ENCODE data around the gene SEMA3C. TPM values are rescaled to one million over a fixed set of nuclear protein-coding genes. Genes with fewer than 3 reads are reported as not detected.

The SEMA3C gene
- total and polyA plus RNA-seq, 2 donors (not counting 1 experiment from before 2014, with no cell fraction given): 310 to 322 TPM

GRCh38 chr7:80711531-80711930 is 207.3 kb downstream of the SEMA3C start:
- no peak overlapping the region for H3K27ac ChIP-seq (ENCODE audit: insufficient read depth, low read length)

DNA sequence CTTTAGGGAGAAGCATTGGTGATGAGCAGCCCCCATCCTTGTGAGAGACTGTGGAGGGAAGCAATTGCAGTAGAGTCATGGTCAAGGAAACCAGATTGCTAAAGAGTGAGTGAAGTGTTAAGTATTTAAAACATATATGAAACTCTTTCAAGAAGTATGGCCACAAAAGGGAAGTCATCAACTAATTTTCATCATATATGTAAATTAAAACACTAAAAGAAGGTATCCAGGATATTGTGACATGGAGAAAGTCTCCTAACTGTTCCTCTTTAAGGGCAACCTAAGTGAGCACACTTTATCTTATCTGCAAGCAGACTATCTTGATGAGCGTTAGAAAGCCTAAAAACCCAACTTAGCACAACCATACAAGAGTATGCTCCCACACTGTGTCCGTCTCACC is 210.7 kb downstream of the SEMA3C start:
- no peak overlapping the region for H3K9ac ChIP-seq (ENCODE audit: insufficient read depth, low read length)
- TF ChIP-seq CTCF (conservative IDR thresholded peaks at IDR 0.05 in 1 of 2, IDR thresholded peaks at IDR 0.05 in 1 of 2; ENCODE audit: low read depth in 1 of 2, low read length in 2 of 2) (no peak), EZH2 (IDR thresholded peaks at IDR 0.05; ENCODE audit: low read length, missing control alignments) (no peak)
- no peak overlapping the region for H3K27ac ChIP-seq (ENCODE audit: insufficient read depth, low read length)
- H4K20me1 ChIP-seq (ENCODE audit: control insufficient read depth, extremely low read depth, insufficient read depth, low read length): no peaks in the 10 kb centered on the region
- peaks cover 12% of the 10 kb centered on the region for H3K4me1 ChIP-seq (ENCODE audit: control insufficient read depth, extremely low read depth, insufficient read depth, low read length)
- DNase-seq (ENCODE audit: low read depth in 2 of 2): no peak
- no peaks in the 10 kb centered on the region for H3K79me2 ChIP-seq (ENCODE audit: control insufficient read depth, insufficient read depth, low read length)
- no peak overlapping the region for H2AFZ ChIP-seq (ENCODE audit: low read length)
- no peaks in the 10 kb centered on the region for H3K9me3 ChIP-seq (ENCODE audit: control insufficient read depth, insufficient read depth, low read depth, low read length)
- no peak overlapping the region for H3K4me3 ChIP-seq (replicated peaks in 1 of 4; ENCODE audit: control extremely low read depth in 1 of 4, insufficient read depth in 1 of 4, low read depth in 3 of 4, low read length in 4 of 4)
- no peaks in the 10 kb centered on the region for H3K36me3 ChIP-seq (ENCODE audit: control insufficient read depth, insufficient read depth, low read length)
- no peak overlapping the region for H3K4me2 ChIP-seq (ENCODE audit: extremely low read depth, insufficient read depth, low read length)
- H3K27me3 ChIP-seq (ENCODE audit: control insufficient read depth, insufficient read depth, low read length): no peaks in the 10 kb centered on the region

More at GRCh38 chr7:80711531-80711930, 207.3 kb downstream of the SEMA3C start:
- Histone ChIP-seq H3K4me1 (ENCODE audit: control insufficient read depth, extremely low read depth, insufficient read depth, low read length) (peaks cover 8% of the 10 kb centered on the region), H4K20me1 (ENCODE audit: control insufficient read depth, extremely low read depth, insufficient read depth, low read length) (no peaks in the 10 kb centered on the region), H2AFZ (ENCODE audit: low read length) (peak overlapping the region; percentile 65), H3K27me3 (ENCODE audit: control insufficient read depth, insufficient read depth, low read length) (no peaks in the 10 kb centered on the region), H3K9me3 (ENCODE audit: control insufficient read depth, insufficient read depth, low read depth, low read length) (no peaks in the 10 kb centered on the region), H3K36me3 (ENCODE audit: control insufficient read depth, insufficient read depth, low read length) (no peaks in the 10 kb centered on the region), H3K4me2 (ENCODE audit: extremely low read depth, insufficient read depth, low read length) (no peak overlapping the region), H3K4me3 (replicated peaks in 1 of 4; ENCODE audit: control extremely low read depth in 1 of 4, insufficient read depth in 1 of 4, low read depth in 3 of 4, low read length in 4 of 4) (no peak overlapping the region), H3K9ac (ENCODE audit: insufficient read depth, low read length) (no peak overlapping the region), H3K79me2 (ENCODE audit: control insufficient read depth, insufficient read depth, low read length) (no peaks in the 10 kb centered on the region)
- no peak for TF ChIP-seq EZH2 (IDR thresholded peaks at IDR 0.05; ENCODE audit: low read length, missing control alignments)
- no peak for TF ChIP-seq CTCF (conservative IDR thresholded peaks at IDR 0.05 in 1 of 2, IDR thresholded peaks at IDR 0.05 in 1 of 2; ENCODE audit: low read depth in 1 of 2, low read length in 2 of 2)
- peak; percentile 23 to 63 for DNase-seq (ENCODE audit: low read depth in 2 of 2)

- H3K4me2 ChIP-seq (ENCODE audit: extremely low read depth, insufficient read depth, low read length): no peak overlapping the region
- no peak overlapping the region for H3K4me3 ChIP-seq (replicated peaks in 1 of 4; ENCODE audit: control extremely low read depth in 1 of 4, insufficient read depth in 1 of 4, low read depth in 3 of 4, low read length in 4 of 4)
- no peaks in the 10 kb centered on the region for H3K27me3 ChIP-seq (ENCODE audit: control insufficient read depth, insufficient read depth, low read length)
- H3K79me2 ChIP-seq (ENCODE audit: control insufficient read depth, insufficient read depth, low read length): no peaks in the 10 kb centered on the region
- no peaks in the 10 kb centered on the region for H3K9me3 ChIP-seq (ENCODE audit: control insufficient read depth, insufficient read depth, low read depth, low read length)
- no peaks in the 10 kb centered on the region for H3K36me3 ChIP-seq (ENCODE audit: control insufficient read depth, insufficient read depth, low read length)
- H3K4me1 ChIP-seq (ENCODE audit: control insufficient read depth, extremely low read depth, insufficient read depth, low read length): peaks cover 14% of the 10 kb centered on the region
- no peak for TF ChIP-seq CTCF (conservative IDR thresholded peaks at IDR 0.05 in 1 of 2, IDR thresholded peaks at IDR 0.05 in 1 of 2; ENCODE audit: low read depth in 1 of 2, low read length in 2 of 2)
- no peak for TF ChIP-seq EZH2 (IDR thresholded peaks at IDR 0.05; ENCODE audit: low read length, missing control alignments)
- no peak overlapping the region for H3K27ac ChIP-seq (ENCODE audit: insufficient read depth, low read length)
- peak overlapping the region; percentile 41 for H2AFZ ChIP-seq (ENCODE audit: low read length)
- H4K20me1 ChIP-seq (ENCODE audit: control insufficient read depth, extremely low read depth, insufficient read depth, low read length): no peaks in the 10 kb centered on the region
- no peak overlapping the region for H3K9ac ChIP-seq (ENCODE audit: insufficient read depth, low read length)
- DNase-seq (ENCODE audit: low read depth in 2 of 2): no peak
Observed at GRCh38 chr7:80707318-80707717, 211.5 kb downstream of the SEMA3C start.
